ENCODE data around the gene CATSPER2.
"Not testable (repeated sequence)": the region's sequence is repeated elsewhere in the genome, so short reads cannot be mapped to it uniquely, and the experiment has no call there.

Gene CATSPER2

GRCh38 chr15:43592841-43593240, 55.8 kb downstream of the CATSPER2 start:
- DNase-seq = not testable (repeated sequence)

GRCh38 chr15:43589778-43590466, 58.7 kb downstream of the CATSPER2 start, which contains the start of gene PPIP5K1:
TSS of gene PPIP5K1 (minus strand) at chr15:43590208. CDS start at chr15:43584504, 5,704 bp downstream.
- DNase-seq = not testable (repeated sequence)
